Cerebellar cortex (tissue), 1 donor: ENCODE measurements around the gene SNX24.
"Not testable (repeated sequence)": the region's sequence is repeated elsewhere in the genome, so short reads cannot be mapped to it uniquely, and the experiment has no call there.

Experiments used
- DNase-seq: peaks from one replicate; pipeline ENCODE4 v3.0.0-alpha.2; 2015; ENCODE audit warnings: low spot score

The SNX24 gene

DNA sequence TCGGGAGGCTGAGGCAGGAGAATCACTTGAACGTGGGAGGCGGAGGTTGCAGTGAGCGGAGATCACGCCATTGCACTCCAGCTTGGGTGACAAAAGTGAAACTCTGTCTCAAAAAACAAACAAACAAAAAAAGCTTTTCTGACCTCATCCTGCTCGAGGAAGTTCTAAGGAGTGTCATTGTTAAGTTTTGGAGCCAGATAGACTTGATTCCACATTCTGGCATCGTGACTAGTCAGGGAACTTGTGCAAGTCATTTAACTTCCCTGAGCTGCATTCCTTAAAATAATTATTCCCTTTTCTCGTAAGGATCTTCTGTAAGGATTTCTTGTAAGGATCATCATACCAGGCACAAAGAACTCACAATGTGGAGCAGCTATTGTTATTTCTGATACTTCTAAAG, 26.2 kb downstream of the SNX24 start:
- DNase-seq, result no peak

DNA sequence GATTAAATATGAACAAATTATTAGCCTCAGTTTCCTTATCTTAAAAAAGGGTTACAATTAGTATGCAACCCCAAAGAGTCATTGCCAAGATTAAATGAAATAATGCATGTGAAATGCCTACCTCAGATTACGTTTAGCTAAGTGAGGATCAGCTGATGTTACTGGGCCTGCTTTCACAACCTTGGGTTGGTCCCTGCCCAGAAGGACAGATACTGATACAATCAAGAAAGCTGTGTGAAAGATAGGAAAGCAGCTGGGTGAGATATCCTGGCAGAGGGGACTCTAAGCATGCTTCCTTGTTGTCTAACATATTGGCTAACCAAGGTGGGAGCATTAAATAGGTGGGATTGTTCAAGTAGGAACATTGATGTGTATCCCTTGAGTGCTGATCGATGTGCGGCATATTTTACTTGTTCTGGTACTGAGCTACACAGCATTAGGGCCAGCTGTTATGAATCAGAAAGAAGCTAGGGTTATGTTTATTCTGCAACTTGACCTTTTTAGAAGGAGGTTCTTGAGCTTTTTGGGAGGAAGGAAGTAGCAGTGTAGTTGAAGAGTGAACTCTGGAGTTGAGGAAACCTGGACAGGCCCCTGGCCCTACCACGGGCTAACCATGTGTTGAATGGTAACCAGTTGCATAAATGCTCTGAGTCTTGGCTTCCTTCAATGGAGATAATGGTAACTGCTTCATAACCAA, 28.9 kb downstream of the SNX24 start:
- DNase-seq, result no peak

DNA sequence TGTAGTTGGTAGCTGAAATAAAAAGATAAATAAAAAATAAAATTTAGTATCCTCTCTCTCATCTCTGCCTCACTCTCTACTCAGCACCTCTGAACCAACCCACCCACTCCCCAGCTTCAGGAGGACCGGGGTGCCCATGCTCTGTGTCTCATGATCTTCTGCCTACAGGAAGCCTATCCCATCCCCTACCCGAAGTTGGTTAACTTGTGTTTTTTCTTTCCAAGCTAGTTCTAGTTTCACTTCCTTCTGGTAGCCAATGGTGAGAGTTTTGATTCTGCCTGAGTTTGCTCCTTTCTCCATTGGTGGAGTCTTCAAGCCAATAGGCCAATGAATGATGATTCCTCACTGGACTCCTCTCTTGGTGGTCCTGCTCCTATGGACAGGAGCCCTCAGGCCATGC, 32.1 kb downstream of the SNX24 start:
- DNase-seq, result no peak

DNA sequence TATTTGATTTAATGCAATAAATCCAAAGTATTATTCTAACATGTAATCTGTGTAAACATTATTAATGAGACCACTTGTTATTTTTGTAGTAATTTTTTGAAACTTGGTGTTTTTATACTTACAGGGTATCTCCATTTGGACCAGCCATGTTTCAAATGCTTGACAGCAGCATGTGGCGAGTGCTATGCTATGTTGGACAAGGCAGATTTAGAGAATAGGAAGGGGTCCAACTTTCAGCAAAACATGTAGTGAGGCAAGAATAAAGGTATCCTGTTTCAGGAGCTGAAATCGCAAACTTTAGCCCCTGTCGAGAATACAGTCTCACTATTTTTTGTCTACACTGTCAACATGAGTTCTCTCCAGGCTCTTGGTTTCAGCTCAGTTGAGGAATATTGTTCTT, 33.7 kb downstream of the SNX24 start:
- no peak for DNase-seq

DNA sequence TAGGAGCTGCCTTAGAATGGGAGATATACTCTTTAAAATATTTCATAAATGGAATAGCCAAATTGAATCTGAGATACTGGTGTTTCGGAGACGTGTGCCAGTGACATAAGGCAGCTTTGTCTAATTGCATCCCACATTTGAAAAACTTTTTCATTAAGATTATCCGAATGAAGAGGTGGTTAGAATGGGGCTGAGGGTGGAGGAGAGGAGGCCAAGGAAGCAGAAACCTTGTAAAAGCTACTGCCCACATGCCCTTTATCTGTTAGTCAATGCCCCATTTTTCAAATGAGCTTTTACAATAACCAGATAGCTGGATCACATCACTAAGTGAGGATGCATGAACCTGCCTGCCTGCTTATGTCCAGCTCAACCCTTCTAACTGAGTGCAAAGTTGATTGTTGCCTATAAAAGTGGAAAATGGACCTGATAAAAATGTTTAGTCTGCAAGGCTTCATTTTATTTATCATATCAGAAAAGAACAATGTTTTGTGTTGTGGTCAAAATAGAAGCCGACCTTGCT, 34.8 kb downstream of the SNX24 start:
- no peak for DNase-seq

DNA sequence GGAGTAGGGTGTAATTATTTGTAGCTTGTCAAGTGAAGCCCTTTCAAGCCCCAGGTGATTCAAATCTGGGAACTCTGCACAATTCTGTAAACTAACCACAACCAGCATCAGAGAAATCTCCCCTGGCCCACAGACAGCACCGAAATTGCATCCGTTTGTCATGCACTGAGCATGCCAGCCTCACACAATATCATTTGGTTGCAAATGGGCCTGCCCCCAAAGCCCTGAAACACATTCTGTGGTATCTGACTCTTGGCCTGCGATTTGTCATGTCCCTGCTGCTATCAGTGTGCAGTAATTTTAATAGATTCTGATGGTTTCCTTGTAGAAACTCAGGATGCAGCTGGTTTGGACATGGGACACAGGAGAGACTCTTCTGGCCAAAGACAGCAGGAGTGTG, 35.3 kb downstream of the SNX24 start:
- no peak for DNase-seq

DNA sequence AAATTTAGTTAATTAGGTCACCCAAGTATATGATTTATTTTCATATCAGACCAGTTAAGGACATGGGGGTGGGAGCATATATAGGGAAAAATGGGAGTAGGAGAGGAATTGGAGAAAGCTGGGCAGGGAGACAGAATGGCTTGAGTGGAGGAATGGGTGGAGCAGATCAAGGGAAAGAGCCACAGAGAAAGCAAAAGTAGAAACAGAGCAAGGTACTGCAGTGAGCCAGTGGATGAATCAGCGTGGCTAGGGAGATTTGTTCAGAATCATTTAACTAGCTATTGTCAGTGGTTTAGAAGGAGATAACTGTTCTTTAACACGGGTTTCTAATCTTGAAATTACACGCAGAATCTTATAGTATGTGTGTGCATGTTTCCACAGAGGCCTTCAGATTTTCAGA, 37.4 kb downstream of the SNX24 start:
- no peak for DNase-seq

DNA sequence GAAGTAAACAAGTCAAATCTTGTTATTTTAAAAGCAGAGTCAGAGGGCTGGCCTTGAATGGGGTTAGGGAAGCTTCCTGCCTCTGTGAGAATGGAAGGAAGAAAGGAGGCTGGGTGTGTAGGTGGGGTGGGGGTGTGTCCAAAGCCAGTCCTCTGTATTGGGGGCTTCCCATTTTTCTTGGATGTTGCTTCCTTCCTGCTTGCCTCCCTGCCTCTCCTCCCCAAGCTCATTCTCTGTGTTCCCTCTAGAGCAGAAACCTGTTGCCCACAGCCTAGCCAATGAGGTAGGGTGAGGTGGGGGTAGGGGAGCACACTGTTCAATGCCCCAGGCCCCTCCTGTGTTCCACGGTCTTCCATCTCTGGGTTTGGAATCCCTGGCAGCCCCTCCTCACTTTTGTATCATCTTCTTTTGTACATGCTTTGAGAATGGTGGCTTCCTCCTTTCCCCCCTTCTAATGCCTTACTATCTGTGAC, 39.7 kb downstream of the SNX24 start:
- no peak for DNase-seq

DNA sequence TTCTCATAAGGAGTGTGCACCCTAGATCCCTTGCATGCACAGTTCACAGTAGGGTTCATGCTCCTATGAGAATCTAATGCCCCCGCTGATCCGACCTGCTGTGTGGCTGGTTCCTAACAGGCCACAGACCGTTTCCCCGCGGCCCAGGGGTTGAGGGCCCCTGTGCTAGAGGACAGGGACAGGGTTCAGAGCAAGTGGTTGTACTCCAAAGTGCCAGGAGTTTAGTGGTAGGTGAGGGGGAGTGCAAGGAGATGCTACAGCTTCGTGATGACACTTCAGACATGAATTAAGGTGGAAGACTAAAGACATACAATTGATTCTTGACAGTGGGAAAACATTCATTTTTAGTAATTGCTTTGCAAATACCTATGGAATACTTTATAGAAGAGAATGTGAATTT, 40.5 kb downstream of the SNX24 start:
- DNase-seq, result no peak

DNA sequence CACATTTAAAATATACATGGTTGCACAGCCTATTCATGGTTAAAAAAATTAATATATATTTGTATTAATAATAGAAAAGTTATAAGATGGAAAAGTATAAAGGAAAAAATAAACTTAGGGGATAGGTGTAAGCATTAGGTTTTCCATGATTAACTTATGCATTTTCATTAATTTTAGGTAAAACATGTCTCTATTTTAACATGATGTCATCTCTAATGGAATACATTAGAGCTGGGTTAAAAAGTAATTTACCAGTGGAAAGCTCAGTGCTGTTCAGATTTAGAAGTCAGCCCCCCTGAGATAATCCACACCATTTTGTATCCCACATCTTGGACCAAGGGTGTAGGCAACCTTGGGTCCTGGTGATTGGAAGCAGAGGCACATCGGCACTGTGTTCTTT, 49.7 kb downstream of the SNX24 start:
- no peak for DNase-seq

DNA sequence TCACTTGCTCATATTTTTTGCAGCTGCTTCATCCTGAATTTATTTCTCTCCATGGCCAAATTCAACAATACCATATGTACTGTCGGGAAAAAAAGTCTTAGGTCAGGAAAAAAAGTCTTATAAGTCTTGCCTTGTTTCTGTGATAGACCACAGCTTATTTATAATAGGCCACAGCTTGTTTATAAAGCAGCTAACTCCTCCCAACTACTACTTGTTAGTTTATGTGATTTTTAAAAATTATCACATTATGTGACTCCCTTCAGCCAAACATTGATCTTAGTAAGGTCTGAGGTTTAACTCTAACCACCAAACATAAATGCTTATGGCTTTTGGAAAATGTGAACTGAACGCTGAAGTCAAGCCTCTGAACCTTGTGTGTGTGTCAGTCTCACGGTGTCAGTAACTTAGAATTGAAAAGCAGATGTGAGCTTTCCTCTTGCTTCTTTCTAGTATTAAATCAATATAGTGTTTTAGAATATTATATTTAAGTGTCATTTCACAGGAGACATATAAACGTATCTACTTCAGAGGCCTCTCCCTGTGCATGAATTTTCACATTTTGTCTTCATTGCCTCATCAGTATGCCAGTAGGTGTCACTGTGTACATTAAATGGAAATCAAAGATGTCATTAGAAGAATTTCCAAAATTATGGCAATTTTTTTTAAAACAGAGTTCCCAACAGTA, 51.3 kb downstream of the SNX24 start:
- peak; percentile 22 for DNase-seq

DNA sequence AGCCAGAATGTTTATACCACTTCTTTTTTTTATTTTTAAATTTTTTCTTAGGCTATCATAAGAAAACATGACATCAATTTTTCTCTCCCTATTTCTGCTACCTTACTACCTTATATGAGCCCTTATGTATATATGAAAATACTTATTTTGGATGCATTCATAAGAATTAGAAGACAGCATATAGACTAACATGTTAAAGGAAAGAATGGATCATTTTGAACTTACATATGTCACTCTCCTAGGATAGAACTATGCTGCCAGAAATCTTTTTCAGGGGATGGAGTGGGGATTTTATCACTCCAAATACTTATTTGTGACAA, 51.8 kb downstream of the SNX24 start:
- no peak for DNase-seq

DNA sequence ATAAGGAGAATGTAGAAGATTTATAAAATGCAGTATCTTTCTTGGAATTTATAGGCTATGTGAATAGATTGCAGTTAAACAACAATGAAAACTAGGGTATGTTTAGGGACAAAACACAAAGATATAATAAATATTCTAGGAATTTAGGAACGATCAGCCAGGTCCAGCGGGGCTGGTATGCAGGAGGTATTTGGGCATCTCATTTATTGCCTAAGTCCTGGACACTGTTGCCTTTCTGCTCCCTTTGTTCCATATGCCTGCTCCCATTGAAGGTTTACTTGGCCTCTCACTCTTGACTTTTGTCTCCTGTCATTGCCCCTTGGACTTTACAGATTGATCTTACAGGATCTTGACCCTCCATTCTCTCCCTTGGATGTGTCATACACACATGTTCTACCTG, 55.9 kb downstream of the SNX24 start:
- no peak for DNase-seq

DNA sequence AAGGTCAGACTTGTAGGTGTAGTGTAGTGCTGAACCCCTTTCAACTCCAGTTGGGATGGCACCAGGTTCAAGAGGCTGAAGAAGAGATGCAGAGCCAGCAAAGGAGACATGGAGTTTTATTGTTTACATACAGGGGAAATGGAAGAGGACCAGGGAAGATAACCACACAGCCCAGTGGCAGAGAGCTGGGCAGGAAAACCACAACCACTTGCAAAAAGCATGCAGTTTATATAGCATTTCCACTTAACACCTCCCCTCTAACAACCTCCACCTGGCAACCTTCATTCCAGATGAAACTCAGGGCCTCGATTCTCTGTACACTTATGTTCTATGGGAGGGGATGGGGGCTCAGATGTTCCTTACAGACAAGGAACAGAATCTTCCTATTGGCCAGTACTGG, 56.9 kb downstream of the SNX24 start:
- no peak for DNase-seq

DNA sequence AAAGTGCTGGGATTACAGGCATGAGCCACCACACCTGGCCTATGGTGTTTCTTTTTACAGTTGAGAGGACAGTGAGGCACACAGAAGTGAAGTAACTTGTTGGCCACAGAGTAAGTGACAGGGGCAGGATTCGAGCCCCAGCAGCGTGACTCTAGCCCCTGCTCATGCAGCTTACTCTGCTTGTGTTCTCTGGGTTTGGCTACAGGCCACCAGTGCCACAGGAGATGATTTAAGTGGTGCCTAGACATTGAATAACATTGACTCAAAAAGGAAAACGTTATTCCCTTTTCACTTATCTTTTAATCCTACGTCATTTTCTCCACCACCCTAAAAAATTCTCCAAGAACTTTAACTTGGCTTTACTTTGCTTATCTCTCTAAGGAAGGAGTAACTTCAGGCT, 61.4 kb downstream of the SNX24 start:
- DNase-seq, result no peak

DNA sequence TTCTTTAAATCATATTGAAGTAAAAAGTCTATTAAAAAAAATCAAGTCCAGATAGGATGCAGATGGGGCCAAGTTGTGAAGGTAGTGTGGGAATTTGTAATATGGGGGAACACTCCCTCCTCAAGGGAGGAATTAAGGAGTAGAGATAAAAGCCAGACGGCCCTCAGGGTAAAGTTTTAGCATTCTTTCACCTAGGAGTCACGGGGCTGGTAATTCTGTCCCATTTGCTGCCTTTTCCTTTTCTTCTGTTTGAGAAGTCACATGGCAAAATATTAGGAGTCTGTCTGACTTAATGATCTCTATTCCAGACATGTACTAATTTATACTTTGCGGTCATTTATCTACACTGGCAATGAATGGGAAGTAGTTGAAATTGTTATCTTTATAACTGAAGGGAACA, 61.9 kb downstream of the SNX24 start:
- DNase-seq, result no peak

DNA sequence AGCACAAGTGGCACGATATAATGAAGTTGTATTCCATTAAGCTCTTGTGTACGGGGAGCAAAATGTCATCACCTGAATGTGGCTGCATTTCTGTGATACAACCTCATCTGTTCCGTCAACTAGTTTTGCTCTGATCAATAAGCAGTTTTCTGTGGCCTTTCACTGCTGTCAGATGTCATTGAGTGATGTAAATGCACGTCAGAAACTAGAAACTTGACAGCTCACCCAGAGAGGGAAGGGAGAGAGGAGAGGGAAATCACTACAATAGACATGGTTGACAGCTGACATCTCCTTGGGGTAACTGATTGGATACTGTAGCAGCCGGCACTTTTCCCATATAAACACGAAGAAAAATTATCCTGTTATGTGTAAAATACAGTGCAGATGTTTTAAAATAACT, 62.7 kb downstream of the SNX24 start:
- DNase-seq, result no peak

DNA sequence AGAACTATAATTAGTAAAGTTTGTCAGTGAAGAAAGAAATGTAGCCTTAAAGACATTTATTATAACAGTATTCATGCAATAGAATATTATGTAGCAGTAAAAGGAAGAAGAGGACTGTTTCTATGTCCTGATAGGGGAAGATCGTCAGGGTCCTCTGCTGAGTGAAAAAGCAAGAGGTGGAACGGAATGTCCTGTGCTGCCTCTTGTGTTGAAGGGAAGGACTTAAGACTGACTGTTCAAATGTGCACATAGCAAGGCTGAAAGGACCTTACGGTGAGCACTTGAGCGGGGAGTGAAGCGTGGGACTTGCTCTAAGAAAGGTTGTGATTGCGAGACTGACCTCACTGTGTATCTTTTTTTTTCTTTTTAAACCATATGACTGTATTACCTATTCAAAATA, 63.2 kb downstream of the SNX24 start:
- DNase-seq, result no peak

DNA sequence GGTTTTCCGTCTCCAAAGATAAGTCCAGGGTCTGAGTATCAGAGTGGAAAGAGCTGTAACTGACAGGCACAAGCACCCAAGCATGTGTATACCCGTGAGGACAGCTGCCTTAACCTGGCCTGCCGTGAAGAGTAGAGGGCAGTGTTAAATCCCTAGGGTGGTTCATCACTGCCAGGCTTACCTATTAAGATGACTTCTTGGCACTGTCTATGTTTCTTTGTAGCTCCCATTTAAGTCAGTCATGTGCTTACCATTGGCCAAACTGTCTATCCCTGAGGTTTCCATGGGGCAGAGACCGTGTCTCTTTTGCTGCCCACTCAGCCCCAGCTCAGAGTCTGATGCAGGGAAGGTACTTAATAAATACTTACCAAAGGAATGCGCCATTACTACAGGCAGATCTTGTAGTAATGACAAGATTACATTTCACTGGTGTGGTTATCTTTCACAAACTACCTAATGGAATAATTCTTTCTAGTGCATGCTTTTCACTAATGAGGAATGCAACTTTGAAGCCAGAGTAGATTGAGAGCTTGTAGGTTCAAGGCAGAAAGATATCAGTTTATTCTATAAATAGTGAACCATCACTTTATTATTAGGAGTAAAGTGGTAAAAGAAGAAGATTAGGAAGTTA, 64.2 kb downstream of the SNX24 start:
- DNase-seq, result no peak

DNA sequence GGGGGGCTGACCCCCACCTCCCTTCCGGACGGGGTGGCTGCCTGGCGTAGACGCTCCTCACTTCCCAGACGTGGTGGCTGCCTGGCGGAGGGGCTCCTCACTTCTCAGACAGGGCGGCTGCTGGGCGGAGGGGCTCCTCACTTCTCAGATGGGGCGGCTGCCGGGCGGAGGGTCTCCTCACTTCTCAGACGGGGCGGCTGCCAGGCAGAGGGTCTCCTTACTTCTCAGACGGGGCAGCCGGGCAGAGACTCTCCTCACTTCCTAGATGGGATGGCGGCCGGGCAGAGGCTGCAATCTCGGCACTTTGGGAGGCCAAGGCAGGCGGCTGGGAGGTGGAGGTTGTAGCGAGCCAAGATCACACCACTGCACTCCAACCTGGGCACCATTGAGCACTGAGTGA, 68.0 kb downstream of the SNX24 start:
- not testable (repeated sequence) for DNase-seq

DNA sequence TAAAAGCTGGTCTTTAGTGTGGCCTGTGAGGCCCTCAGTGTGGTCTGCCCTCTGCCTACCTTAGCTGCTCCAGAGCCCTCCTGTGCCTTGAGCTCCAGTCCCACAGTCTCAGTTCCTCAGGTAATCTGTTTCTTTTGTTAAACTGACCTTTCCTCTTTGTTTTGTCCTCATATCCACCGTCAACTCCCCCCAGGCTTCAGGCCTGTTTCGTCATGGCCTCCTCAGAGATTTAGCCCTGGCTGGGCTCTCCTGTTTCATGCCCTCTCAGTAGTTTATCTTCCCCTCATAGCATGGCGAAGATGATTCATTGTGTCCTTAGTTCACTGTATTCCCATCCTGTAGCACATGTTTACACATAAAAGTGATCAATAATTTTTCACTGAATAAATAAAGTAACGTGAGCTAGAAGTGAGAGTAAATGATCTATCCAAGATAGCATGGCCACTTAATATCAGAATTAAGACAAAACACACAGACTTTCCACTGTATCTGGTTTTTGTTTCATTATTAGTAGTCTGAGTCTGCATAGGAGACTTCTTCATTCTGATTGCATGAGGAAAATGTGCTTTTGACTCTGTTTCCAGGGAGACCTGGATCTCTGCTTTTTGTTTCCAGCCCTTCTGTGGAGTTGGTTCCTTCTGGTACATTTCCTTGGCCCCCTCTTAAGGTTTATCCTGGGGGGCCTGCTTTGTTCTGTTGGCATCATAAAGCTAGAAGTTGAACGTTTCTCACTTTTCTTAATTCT, 70.5 kb downstream of the SNX24 start:
- DNase-seq, result no peak

DNA sequence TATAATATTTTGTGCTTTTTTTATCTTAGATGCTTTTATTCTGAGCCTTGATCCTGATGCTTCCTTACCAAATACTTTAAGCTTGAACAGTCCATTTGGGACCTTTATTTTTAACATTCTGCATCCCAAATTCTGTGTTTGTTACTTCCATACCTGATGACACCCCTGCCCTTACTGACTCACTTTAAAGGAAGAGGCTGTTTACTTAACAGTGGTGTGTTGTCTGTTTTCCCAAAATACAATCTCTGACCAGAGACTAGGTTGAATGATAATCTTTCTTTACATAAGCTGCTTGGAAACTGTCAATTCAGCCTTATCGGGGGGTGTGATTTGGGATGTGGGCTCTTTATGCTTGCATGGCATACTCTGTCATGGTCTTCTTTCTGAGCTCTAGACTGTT, 71.1 kb downstream of the SNX24 start:
- no peak for DNase-seq

DNA sequence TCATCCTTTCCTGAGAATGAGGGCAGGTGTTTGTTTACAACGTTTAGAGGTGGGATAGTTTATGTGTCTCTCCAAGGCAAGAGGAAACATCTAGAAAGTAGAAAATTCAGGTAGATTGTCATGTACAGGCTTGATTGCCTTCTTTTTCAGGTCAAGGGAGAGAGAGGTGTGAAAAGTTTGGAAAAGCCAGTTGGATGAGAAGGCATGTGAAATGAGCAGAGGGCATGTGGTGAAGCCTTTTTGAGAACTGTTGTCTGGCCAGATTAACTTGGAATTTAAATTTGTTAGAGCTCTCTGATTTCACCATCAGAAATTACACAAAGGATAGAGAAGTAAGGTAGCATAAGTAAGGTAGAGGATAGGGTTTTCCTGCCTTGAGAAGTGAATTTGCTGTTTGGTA, 74.6 kb downstream of the SNX24 start:
- DNase-seq, result no peak
